GM19455 (cell line): Measurements from ENCODE around the gene RTP2.
"Not testable (repeated sequence)": the region's sequence is repeated elsewhere in the genome, so short reads cannot be mapped to it uniquely, and the experiment has no call there.

Source experiments
- ATAC-seq: cut with Tn5 transposase; IDR thresholded peaks from one replicate; pipeline ENCODE4 v1.9.1; 2021; ENCODE audit not compliant: unreplicated experiment

The RTP2 gene

DNA sequence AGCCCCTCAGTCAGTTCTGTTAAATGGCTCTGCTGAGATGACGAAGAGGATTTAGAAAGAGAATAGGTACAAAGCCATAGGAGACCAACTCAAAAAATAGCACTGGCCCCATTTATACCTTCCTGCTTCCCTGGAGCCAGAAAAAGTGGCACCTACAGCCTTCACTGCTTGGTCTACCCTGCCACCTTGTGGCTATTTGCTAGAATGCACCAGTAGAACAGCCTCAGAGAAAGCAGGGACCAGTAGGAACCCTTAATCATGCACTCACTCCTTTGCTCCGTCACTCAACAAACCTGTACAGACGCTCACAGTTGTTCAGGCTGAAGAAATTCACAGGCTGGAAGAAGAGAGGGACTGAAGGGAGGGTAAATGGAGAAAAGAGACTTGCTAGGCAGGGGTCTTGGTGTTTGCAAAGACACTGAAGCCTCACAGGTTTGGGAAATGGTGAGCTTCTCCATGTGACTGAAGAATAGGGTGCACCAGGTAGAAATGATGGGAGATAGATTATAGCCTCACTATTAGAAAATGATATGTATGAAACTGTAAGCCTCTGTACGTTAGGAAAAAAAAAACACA, 12.1 kb upstream of the RTP2 start:
- ATAC-seq = peak; percentile 92

DNA sequence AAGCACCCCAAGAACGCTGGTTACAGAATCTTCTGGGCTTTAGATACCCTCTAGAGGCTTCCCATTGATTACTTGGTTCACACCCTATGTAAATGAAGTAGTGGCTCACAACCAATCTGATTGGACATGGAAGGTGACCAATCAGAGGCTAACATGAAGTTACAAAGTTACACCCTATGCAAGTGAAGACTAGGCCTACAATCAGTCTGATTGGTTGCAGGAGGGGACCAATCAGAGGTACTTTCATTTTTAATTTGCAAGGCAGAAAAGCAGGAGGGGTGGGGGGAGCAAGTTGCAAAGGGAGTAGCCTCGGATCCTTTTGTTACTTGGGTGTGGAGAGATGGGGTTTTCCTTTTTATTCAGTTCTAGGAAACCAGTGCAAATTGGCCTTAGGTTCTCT, 11.1 kb upstream of the RTP2 start:
- no peak for ATAC-seq

DNA sequence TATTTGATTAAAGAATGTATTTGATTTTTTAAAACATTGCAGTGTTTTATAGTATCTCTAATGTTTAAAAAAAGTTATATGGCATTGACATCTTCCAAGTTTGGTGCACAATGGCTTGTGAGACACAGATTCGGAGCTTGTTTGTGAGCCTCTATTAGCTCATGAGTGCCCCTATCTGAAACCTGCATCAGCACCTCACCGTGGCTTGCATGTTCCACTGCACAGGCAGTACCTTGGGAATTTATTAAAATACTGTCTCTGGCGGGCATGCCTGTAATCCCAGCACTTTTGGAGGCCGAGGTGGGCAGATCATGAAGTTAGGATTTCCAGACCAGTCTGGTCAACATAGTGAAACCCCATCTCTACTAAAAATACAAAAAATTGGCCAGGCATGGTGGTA, 6.8 kb upstream of the RTP2 start:
- no peak for ATAC-seq

GRCh38 chr3:187708696-187709095, 6.3 kb upstream of the RTP2 start:
- ATAC-seq = no peak

DNA sequence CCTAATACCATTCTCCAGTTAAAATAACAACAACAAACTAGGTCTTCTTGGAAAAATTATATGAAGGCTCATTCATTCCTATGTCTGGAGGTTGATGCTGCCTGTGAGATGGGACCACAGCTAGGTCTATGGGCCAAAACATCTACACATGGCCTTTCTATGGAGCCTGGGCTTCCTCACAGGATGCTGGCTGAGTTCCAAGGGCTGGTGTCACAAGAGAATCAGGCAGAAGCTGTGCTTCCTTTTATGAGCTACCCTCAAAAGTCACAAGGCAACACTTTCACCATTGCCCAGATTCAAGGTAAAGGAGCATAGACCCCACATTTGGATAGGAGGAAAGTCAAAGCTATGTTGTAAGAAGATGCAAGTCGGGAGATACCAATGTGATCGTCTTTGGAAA, 4.6 kb upstream of the RTP2 start:
- no peak for ATAC-seq

DNA sequence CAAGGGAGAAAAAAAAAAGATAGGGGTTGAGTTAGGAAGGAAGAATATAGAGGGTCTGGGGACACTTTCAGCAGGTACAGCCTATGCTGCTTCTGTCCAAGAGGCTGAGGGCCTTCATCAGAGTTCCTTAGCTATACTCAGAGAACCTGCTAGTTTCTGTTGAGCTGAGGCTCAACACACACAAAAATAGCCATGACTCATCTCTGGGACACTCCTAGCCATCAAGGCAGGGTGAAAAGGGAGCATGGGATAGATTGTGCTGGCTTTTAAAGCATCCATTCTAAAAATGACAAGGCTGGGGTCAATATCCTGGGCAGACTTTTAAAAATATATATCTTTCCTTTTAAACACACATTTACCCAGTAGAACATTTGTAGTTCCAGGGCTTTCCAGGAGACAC, 2.8 kb upstream of the RTP2 start:
- ATAC-seq = no peak

- ATAC-seq = no peak
Measured at GRCh38 chr3:187700249-187700648, 2.1 kb downstream of the RTP2 start.

- no peak for ATAC-seq
Measured at GRCh38 chr3:187698499-187699399, 3.6 kb downstream of the RTP2 start.

GRCh38 chr3:187696021-187696420, 6.3 kb downstream of the RTP2 start:
- no peak for ATAC-seq

GRCh38 chr3:187695449-187695848, 6.9 kb downstream of the RTP2 start:
- ATAC-seq = no peak

- ATAC-seq = no peak
Measured at GRCh38 chr3:187694801-187695200, 7.6 kb downstream of the RTP2 start.

DNA sequence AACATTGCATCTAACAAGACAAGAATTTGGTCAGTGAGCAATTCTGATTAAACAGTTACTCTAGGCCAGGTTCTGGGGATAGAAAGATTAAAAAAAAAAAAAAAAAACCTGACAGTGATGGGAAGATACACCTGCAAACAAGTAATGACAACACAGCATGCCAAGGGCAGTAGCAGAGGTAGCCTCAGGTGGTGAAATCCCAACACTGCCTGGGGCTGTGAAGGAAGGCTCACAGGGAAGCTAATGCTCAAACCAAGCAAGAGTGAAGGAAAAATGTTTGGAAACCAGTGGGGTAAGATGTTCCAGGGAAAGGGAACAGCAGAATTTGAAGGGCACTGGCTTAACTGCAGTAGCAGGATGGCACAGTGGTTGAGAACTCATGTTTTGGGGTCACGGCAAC, 8.9 kb downstream of the RTP2 start:
- ATAC-seq = no peak

GRCh38 chr3:187689984-187690383, 12.4 kb downstream of the RTP2 start:
- ATAC-seq = no peak

DNA sequence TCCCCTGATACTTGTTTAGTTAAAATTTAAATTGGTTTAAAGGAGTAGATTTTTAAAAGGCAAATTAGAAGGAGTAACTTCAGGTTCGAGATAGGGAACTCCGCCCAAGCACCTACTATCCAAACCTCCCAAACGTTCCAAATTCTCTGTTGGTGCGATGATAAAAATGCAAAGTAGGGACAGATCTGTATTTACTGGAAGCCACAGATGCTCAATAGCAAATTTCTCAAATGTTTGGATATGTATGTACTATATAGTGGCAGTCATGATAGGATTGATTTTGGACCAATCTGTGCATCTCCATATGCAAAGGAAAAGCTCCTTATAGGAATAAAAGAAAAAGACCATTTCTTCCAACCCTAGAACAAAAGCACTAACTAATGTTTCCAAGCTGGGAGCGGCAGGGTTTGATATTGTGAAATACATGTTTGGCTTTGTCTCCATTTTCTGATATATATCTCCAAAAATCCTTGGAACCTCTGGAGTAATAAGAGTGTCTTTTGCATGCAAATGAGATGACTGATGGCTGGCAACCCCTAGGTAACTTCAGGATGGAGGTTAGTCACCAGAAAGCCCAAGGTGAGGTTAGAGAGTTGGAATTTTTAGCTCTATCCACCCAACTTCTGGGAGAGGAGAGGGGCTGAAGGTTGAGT, 15.6 kb downstream of the RTP2 start:
- no peak for ATAC-seq

- ATAC-seq = no peak
Measured at GRCh38 chr3:187685948-187686347, 16.4 kb downstream of the RTP2 start.

DNA sequence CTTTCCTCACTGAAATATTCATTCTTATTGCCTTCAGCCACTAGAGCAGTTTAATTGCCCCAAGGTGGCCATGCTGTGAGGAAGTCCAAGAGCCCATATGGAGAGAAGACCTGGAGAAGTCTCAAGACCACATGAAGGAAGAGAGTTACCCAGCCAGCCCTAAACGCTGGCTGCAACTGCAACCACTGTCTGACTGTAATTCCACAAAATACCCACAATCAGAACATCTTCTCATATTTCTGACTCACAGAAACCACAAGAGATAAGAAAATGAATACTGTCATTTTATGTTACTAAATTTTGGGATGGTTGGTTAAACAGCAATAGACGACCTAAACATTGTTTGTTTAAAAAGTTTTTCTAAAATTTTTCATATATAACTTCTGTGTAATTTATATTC, 17.5 kb downstream of the RTP2 start:
- no peak for ATAC-seq

DNA sequence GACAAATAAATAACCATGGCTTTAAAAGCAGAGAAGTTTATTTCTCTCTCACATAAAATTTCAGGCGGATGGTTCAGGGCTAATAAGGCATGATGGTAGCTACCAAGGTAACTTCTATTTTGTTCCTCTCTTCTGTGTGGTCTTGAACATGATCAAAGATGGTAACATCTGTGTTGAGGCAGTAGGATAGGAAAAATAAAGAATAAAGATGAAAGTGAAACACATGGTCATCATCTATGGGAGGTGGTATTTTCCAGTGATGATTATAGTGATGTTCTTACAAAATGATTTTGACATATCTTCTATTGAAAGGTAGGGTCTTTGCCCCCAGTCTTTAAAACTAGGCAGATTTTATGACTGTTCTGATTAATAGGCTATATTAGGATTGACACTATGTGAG, 17.9 kb downstream of the RTP2 start:
- ATAC-seq = no peak

DNA sequence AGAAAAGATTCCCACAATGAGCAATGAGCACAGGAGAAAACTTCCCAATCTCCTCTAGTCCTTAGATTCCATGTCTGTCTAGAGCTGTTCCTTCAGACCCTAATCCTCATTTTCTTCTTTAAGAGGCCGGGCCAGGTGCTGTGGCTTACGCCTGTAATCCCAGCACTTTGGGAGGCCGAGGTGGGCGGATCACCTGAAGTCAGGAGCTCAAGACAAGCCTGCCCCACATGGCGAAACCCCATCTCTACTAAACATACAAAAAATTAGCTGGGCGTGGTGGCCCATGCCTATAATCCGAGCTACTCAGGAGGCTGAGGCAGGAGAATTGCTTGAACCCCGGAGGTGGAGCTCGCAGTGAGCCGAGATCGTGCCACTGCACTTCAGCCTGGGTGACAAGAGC, 20.6 kb downstream of the RTP2 start:
- ATAC-seq = not testable (repeated sequence)

DNA sequence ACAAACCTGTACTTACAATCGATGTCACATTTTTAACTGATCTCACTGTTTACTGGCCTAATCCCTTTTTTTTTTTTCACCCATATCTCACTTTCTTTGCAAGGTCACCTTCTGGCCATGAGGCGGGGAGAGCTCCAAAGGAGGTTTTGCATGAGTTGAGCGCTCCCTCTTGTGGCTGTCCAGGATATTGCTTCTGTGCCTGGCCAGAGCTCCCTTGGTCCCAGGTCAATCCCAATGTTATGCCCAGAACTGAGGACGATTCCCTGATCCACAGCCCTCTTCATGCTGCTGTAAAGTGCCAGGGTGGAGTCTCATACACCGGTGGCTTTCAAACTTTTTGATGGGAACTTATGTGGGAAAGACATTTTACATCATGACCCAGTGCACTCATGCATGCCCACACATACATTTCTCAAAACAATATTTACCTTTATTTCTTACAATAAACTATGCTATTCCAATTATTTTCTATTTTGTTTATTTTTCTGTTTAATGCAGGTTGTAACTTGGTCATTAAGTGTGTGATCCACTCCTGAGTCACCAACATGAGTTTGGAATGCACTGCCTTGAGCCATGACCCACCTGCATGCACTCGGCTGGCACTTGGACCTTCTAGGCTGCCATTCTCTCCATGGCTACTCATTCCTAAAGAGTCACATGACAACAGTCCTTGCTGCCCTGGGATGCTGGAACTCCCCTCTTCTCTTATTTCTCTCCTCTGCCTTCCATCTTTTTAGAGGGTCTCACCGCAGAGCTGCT, 22.5 kb downstream of the RTP2 start:
- peak; percentile 61 for ATAC-seq

GRCh38 chr3:187678726-187679268, 23.6 kb downstream of the RTP2 start:
- no peak for ATAC-seq

DNA sequence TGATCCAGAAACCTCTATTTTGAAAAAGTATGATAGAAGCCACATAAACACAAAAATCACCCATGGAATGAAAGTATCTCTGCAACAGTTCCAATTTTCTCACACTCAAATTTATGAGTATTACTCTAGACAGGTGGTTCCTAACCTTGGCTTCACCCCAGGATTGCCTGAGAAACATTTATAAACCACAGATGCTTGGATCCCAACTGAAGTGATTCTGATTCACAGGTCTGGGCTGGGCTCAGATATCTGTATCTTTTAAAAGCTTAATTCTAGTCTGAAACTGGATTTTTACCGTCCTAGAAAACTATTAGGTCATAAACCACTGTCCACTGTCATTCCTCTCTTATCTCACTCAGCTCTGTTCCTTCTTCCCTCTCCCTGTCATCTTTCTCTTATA, 24.8 kb downstream of the RTP2 start:
- no peak for ATAC-seq
